ENCODE measurements around the gene CLNS1A.
"Not testable (repeated sequence)": the region's sequence is repeated elsewhere in the genome, so short reads cannot be mapped to it uniquely, and the experiment has no call there.

The CLNS1A gene

GRCh38 chr11:77580712-77581337, 56.8 kb downstream of the CLNS1A start:
- no peak for DNase-seq (ENCODE audit: extremely low read depth, insufficient read length)
- Histone ChIP-seq H3K4me3 (replicated peaks; ENCODE audit: low read depth, low read length) (no peak overlapping the region), H3K36me3 (ENCODE audit: control insufficient read depth, insufficient read depth, low read length) (no peaks in the 10 kb centered on the region), H3K27me3 (replicated peaks; ENCODE audit: control insufficient read depth, insufficient read depth, low read length) (no peaks in the 10 kb centered on the region)
- TF ChIP-seq CTCF (IDR thresholded peaks at IDR 0.05; ENCODE audit: insufficient read depth, low read length, poor library complexity, severe bottlenecking): no peak

- H3K27me3 ChIP-seq (replicated peaks; ENCODE audit: control insufficient read depth, insufficient read depth, low read length); H3K4me3 ChIP-seq (replicated peaks; ENCODE audit: low read depth, low read length); DNase-seq (ENCODE audit: extremely low read depth, insufficient read length); H3K36me3 ChIP-seq (ENCODE audit: control insufficient read depth, insufficient read depth, low read length): not testable (repeated sequence)
Measured at GRCh38 chr11:77575428-77575827, 62.2 kb downstream of the CLNS1A start.

- DNase-seq (ENCODE audit: extremely low read depth, insufficient read length); H3K27me3 ChIP-seq (replicated peaks; ENCODE audit: control insufficient read depth, insufficient read depth, low read length); H3K36me3 ChIP-seq (ENCODE audit: control insufficient read depth, insufficient read depth, low read length); H3K4me3 ChIP-seq (replicated peaks; ENCODE audit: low read depth, low read length): not testable (repeated sequence)
Measured at GRCh38 chr11:77570896-77571295, 66.7 kb downstream of the CLNS1A start.

GRCh38 chr11:77569676-77570070, 67.9 kb downstream of the CLNS1A start:
- Histone ChIP-seq H3K27me3 (replicated peaks; ENCODE audit: control insufficient read depth, insufficient read depth, low read length) (no peaks in the 10 kb centered on the region), H3K36me3 (ENCODE audit: control insufficient read depth, insufficient read depth, low read length) (no peaks in the 10 kb centered on the region), H3K4me3 (replicated peaks; ENCODE audit: low read depth, low read length) (no peak overlapping the region)
- DNase-seq (ENCODE audit: extremely low read depth, insufficient read length): no peak
- no peak for TF ChIP-seq CTCF (IDR thresholded peaks at IDR 0.05; ENCODE audit: insufficient read depth, low read length, poor library complexity, severe bottlenecking)

GRCh38 chr11:77568916-77569675, 68.5 kb downstream of the CLNS1A start:
- no peak for TF ChIP-seq CTCF (IDR thresholded peaks at IDR 0.05; ENCODE audit: insufficient read depth, low read length, poor library complexity, severe bottlenecking)
- Histone ChIP-seq H3K36me3 (ENCODE audit: control insufficient read depth, insufficient read depth, low read length) (no peaks in the 10 kb centered on the region), H3K4me3 (replicated peaks; ENCODE audit: low read depth, low read length) (no peak overlapping the region), H3K27me3 (replicated peaks; ENCODE audit: control insufficient read depth, insufficient read depth, low read length) (no peaks in the 10 kb centered on the region)
- no peak for DNase-seq (ENCODE audit: extremely low read depth, insufficient read length)

GRCh38 chr11:77568306-77568705, 69.3 kb downstream of the CLNS1A start:
- Histone ChIP-seq H3K36me3 (ENCODE audit: control insufficient read depth, insufficient read depth, low read length) (no peaks in the 10 kb centered on the region), H3K4me3 (replicated peaks; ENCODE audit: low read depth, low read length) (no peak overlapping the region), H3K27me3 (replicated peaks; ENCODE audit: control insufficient read depth, insufficient read depth, low read length) (no peaks in the 10 kb centered on the region)
- TF ChIP-seq CTCF (IDR thresholded peaks at IDR 0.05; ENCODE audit: insufficient read depth, low read length, poor library complexity, severe bottlenecking): no peak
- DNase-seq (ENCODE audit: extremely low read depth, insufficient read length): no peak

Measured in GM06990 (cell line).